Fibroblast of peridontal ligament (primary cell): ENCODE data around the gene KIAA1614.
A peak's percentile ranks its signal among the peaks of the same experiment; 100 is the strongest.
"Not testable (repeated sequence)": the region's sequence is repeated elsewhere in the genome, so short reads cannot be mapped to it uniquely, and the experiment has no call there.

ENCODE experiments used
- DNase-seq: peaks from one replicate; pipeline ENCODE4 v3.0.0-alpha.2; 2010; ENCODE audit errors: extremely low read depth

KIAA1614 gene

GRCh38 chr1:180945151-180945550 is 32.5 kb downstream of the KIAA1614 start:
- DNase-seq: no peak

GRCh38 chr1:180945551-180945950 is 32.9 kb downstream of the KIAA1614 start:
- no peak for DNase-seq

- DNase-seq: no peak
These were observed 33.4 kb downstream of the KIAA1614 start for GRCh38 chr1:180946056-180946455.

GRCh38 chr1:180946541-180947498 is 34.1 kb downstream of the KIAA1614 start:
- DNase-seq: no peak

- no peak for DNase-seq
These were observed 34.8 kb downstream of the KIAA1614 start for GRCh38 chr1:180947499-180947885.

- DNase-seq: no peak
These were observed 35.4 kb downstream of the KIAA1614 start for GRCh38 chr1:180947901-180948640.

- no peak for DNase-seq
These were observed 36.2 kb downstream of the KIAA1614 start for GRCh38 chr1:180948641-180949615.

GRCh38 chr1:180949616-180950000 is 36.9 kb downstream of the KIAA1614 start:
- no peak for DNase-seq

- no peak for DNase-seq
These were observed 37.6 kb downstream of the KIAA1614 start for GRCh38 chr1:180950321-180950720.

- no peak for DNase-seq
These were observed 38.6 kb downstream of the KIAA1614 start for GRCh38 chr1:180951186-180951745.

- no peak for DNase-seq
These were observed 39.3 kb downstream of the KIAA1614 start for GRCh38 chr1:180951836-180952656.

GRCh38 chr1:180952657-180953013 is 39.9 kb downstream of the KIAA1614 start:
- no peak for DNase-seq

GRCh38 chr1:180953291-180954004 is 40.8 kb downstream of the KIAA1614 start:
- DNase-seq: no peak

- DNase-seq: peak; percentile 60
These were observed 41.5 kb downstream of the KIAA1614 start for GRCh38 chr1:180954005-180954800.

GRCh38 chr1:180954801-180955165 is 42.1 kb downstream of the KIAA1614 start:
- DNase-seq: no peak

- no peak for DNase-seq
These were observed 43.4 kb downstream of the KIAA1614 start for GRCh38 chr1:180956028-180956640.

GRCh38 chr1:180959620-180960019 is 46.9 kb downstream of the KIAA1614 start:
- not testable (repeated sequence) for DNase-seq

- DNase-seq: no peak
These were observed 48.9 kb downstream of the KIAA1614 start for GRCh38 chr1:180961622-180962021.

GRCh38 chr1:180962178-180962577 is 49.5 kb downstream of the KIAA1614 start:
- no peak for DNase-seq
